ENCODE measurements around the gene BCL10. TPM values are rescaled to one million over a fixed set of nuclear protein-coding genes. Genes with fewer than 3 reads are reported as not detected.

BCL10 gene
- polyA plus RNA-seq, 1 of the 3 experiments (the other 2 are of a cell fraction): 5.8 TPM

GRCh38 chr1:85307987-85308832 is 31.8 kb upstream of the BCL10 start:
- peak; percentile 83 for DNase-seq
- TF ChIP-seq FOXM1 (IDR thresholded peaks at IDR 0.05; ENCODE audit: low read depth) (peak; percentile 55; the same call in 1 of the 2 replicates), CHD2 (IDR thresholded peaks at IDR 0.05; ENCODE audit: low read length, partially characterized antibody) (peak; percentile 25), RCOR1 (IDR thresholded peaks at IDR 0.05; ENCODE audit: low read length) (0 out of 2 replicates have a peak, but pooled peaks have one; percentile 45), TAF1 (IDR thresholded peaks at IDR 0.05; ENCODE audit: borderline replicate concordance, low read depth, low read length) (peak; percentile 40; the same call in 1 of the 2 replicates), TCF12 (IDR thresholded peaks at IDR 0.05) (peak; percentile 32; the same call in 1 of the 2 replicates), YY1 (IDR thresholded peaks at IDR 0.05; ENCODE audit: low read depth) (0 out of 2 replicates have a peak, but pooled peaks have one; percentile 34), NFIC (IDR thresholded peaks at IDR 0.05; ENCODE audit: borderline replicate concordance) (peak; percentile 35; the same call in 1 of the 2 replicates), SIN3A (IDR thresholded peaks at IDR 0.05; ENCODE audit: borderline replicate concordance, low read depth, low read length) (peak; percentile 49; the same call in 1 of the 2 replicates), EZH2phosphoT487 (IDR thresholded peaks at IDR 0.05; ENCODE audit: borderline replicate concordance, low read depth) (no peak), FOSL2 (IDR thresholded peaks at IDR 0.05; ENCODE audit: borderline replicate concordance, low read depth) (peak; percentile 18; the same call in 1 of the 2 replicates), NRF1 (IDR thresholded peaks at IDR 0.05; ENCODE audit: low read depth, low read length) (0 out of 2 replicates have a peak, but pooled peaks have one; percentile 20), IRF3 (IDR thresholded peaks at IDR 0.05; ENCODE audit: low read depth, low read length) (no peak), REST (IDR thresholded peaks at IDR 0.05; ENCODE audit: low read depth, low read length) (no peak), EP300 (IDR thresholded peaks at IDR 0.05; ENCODE audit: borderline replicate concordance in 1 of 2, low read depth in 1 of 2, low read length in 1 of 2) (peak in 1 of 2 experiments; percentile 26; a peak in 1 of 4 replicates), TEAD4 (IDR thresholded peaks at IDR 0.05; ENCODE audit: borderline replicate concordance, insufficient read depth) (no peak), PBX3 (IDR thresholded peaks at IDR 0.05) (0 out of 2 replicates have a peak, but pooled peaks have one; percentile 15), CTCF (IDR thresholded peaks at IDR 0.05) (peak; percentile 99), SMC3 (IDR thresholded peaks at IDR 0.05; ENCODE audit: low read depth, low read length) (peak; percentile 100), JUND (IDR thresholded peaks at IDR 0.05) (no peak), RXRA (IDR thresholded peaks at IDR 0.05; ENCODE audit: borderline replicate concordance, low read depth) (peak; percentile 36; the same call in 1 of the 2 replicates), RAD21 (IDR thresholded peaks at IDR 0.05; ENCODE audit: low read length) (peak; percentile 100), POLR2AphosphoS5 (IDR thresholded peaks at IDR 0.05; ENCODE audit: low read depth, low read length) (peak; percentile 31; the same call in 1 of the 2 replicates)
- peak overlapping the region; percentile 42; the same call in 1 of the 2 replicates for H3K9ac ChIP-seq
- no peak overlapping the region for H2AFZ ChIP-seq (ENCODE audit: low read depth)
- H3K27me3 ChIP-seq (ENCODE audit: insufficient read depth): no peaks in the 10 kb centered on the region
- H3K27ac ChIP-seq (ENCODE audit: low read depth in 2 of 2, low read length in 1 of 2): peak overlapping the region in 1 of 2 experiments; percentile 28; a peak in 3 of 4 replicates
- H3K4me1 ChIP-seq (ENCODE audit: control insufficient read depth in 1 of 2, insufficient read depth in 2 of 2, low read depth in 1 of 2, low read length in 1 of 2): peaks cover 6 to 7% of the 10 kb centered on the region in 2 experiments; a peak in 2 of 4 replicates
- H3K4me3 ChIP-seq (ENCODE audit: low read depth in 2 of 2, low read length in 1 of 2): peak overlapping the region in 1 of 2 experiments; percentile 10; a peak in 1 of 4 replicates
- peaks cover 18% of the 10 kb centered on the region for H3F3A ChIP-seq (replicated peaks; ENCODE audit: insufficient read depth)
- peaks cover 14% of the 10 kb centered on the region; the same call in 1 of the 2 replicates for H3K79me2 ChIP-seq (ENCODE audit: insufficient read depth)
- no peaks in the 10 kb centered on the region for H4K20me1 ChIP-seq (ENCODE audit: insufficient read depth)
- CTCF ChIA-PET: interaction anchor here (0.5 to 3.0 kb wide), 100 partner anchors 9 to 1793 kb away, joined by 3 to 78 read pairs (median 6); partner anchors contain the start of genes BCL10, C1orf52, CCN1 and DDAH1
- no peaks in the 10 kb centered on the region for H3K9me2 ChIP-seq
- H3K36me3 ChIP-seq (replicated peaks in 1 of 2; ENCODE audit: control insufficient read depth in 1 of 2, insufficient read depth in 2 of 2, low read length in 1 of 2): no peaks in the 10 kb centered on the region
- POLR2A ChIA-PET: interaction anchor here (1.0 kb wide), 1 partner anchor 385 kb away, joined by 4 read pairs; no protein-coding TSS in a partner anchor
- H3K9me3 ChIP-seq: no peaks in the 10 kb centered on the region
- H3K4me2 ChIP-seq: peak overlapping the region; percentile 26; the same call in 1 of the 2 replicates
- 31% methylated on average over 27 of the region's 27 CpGs for WGBS (ENCODE audit: low lambda C conversion rate)

Measured in SK-N-SH (cell line).